Fibroblast of peridontal ligament (primary cell): ENCODE measurements around the gene SUSD1.
"Not testable (repeated sequence)": the region's sequence is repeated elsewhere in the genome, so short reads cannot be mapped to it uniquely, and the experiment has no call there.

Experiments used
- DNase-seq: peaks from one replicate; pipeline ENCODE4 v3.0.0-alpha.2; 2010; ENCODE audit errors: extremely low read depth

The SUSD1 gene

GRCh38 chr9:112173489-112174221, 1.4 kb downstream of the SUSD1 start:
- DNase-seq: no peak

GRCh38 chr9:112170968-112171367, 4.1 kb downstream of the SUSD1 start:
- DNase-seq: no peak

DNA sequence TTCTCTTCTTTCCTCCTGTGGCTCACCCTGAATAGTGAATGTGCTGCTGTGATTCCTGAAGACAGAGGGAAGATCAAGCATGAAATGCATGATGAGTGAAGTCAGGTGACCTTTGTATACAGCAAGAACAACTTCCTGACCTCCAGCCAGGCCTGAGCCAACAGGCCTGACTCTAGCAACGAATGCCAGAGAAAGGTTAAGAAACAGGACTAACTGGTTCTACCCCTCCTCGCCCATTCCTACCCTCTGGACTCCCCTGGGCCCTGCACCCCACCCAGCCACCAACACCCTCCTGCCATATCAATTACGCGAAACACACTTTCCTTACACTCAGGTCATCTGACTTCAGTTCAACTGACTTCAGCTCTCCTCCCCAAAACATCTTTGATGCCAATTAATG, 4.9 kb downstream of the SUSD1 start:
- no peak for DNase-seq

- no peak for DNase-seq
Observed at GRCh38 chr9:112169368-112169767, 5.7 kb downstream of the SUSD1 start.

- no peak for DNase-seq
Observed at GRCh38 chr9:112168197-112168596, 6.9 kb downstream of the SUSD1 start.

- peak; percentile 44 for DNase-seq
Observed at GRCh38 chr9:112166176-112167140, 8.6 kb downstream of the SUSD1 start.

DNA sequence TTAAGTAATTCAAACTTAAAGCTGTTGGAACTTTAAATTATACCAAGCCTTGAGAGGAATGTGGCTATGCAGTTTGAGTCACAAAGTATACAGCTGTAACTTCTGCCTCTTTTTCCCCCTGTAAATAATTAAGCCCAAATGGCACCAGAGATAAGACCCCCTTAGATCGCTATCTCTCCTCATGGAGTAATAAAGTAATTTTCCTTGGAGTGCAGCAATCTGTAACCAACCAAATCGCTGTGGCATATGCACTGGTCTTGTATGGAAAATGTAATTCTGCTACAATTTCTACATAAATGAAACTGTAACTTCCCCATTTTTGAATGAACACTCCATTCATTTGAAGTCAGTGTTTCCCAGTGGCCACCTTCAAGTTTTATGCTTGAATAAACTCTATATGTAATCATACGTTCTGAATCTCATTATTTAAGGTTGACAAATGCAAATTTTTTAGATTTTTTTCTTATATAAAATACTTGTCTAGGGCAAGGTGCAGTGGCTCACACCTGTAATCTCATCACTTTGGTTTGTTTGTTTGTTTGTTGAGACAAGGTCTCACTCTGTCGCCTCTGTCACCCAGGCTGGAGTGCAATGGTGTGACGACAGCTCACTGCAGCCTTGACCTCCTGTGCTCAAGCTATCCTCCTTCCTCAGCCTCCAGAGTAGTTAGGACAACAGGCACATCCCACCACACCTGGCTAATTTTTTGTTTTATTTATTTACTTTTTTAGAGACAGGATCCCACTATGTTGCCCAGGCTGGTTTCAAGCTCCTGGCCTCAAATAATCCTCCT, 12.3 kb downstream of the SUSD1 start:
- no peak for DNase-seq

- DNase-seq: no peak
Observed at GRCh38 chr9:112159781-112160180, 15.3 kb downstream of the SUSD1 start.

DNA sequence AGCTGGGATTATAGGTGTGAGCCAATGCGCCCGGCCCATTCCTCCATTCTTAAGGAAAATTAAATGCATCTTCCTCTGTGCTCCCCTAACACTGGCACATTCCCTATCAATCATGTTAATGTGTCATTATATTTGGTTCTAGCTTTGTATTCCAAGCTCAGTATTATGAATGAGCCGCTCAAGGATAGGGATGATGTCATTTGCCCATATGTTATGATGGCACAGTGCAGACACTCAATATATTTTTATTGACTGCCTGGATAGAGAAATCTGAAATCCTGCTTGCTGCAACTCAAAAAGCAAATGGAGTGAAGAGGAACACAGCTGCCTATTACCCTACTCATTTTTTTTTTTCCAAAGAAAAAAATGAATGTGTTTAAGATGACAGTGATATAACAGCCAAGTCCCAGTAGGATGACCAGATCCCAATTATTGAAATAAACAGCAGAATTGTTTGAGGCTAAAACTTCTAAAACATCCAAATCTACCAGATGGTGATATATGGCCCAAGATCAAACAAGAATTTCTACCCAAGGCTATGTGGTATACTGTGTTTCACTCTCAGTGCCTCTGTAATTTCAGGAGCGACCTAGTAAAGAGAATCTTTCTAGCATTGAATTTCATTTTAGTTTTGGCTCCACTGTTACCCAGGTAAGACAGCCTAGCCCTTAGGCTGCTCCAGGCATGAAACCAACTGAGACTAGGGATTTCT, 16.3 kb downstream of the SUSD1 start:
- no peak for DNase-seq

DNA sequence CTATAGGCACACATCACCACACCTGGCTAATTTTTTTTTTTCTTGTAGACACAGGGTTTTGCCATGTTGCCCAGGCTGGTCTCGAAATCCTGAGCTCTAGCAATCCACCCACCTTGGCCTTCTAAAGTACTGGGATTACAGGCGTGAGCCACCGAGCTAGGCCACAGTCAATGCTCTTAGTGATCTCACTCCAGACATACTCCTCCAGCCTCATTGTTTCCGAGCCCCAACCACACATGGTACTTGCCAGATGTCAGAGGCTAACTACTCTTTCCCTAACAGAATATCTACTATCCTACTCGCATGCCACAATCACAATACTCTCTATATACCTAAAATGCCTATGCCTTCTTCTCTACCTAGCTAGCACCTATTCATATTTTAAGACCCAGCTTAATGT, 17.1 kb downstream of the SUSD1 start:
- no peak for DNase-seq

DNA sequence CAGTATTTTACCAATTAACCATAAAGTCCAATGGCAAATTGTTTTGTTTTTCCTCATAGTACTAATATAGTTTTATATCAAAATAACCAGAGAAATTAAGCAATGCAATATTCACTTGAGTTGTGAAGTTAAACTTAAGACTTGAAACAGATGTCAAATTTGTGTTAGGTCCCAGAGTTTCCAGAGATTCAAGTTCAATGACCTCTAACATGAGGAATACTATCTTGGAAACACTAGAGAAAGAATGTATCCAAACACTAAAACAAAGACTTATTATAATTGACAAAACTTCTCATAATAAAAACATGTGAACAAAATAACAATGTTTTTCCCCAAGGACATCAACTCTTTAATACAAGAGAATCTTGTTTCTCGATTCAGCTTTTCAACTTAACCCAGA, 18.0 kb downstream of the SUSD1 start:
- no peak for DNase-seq

GRCh38 chr9:112149211-112149610, 25.9 kb downstream of the SUSD1 start:
- no peak for DNase-seq

- no peak for DNase-seq
Observed at GRCh38 chr9:112145886-112146285, 29.2 kb downstream of the SUSD1 start.

DNA sequence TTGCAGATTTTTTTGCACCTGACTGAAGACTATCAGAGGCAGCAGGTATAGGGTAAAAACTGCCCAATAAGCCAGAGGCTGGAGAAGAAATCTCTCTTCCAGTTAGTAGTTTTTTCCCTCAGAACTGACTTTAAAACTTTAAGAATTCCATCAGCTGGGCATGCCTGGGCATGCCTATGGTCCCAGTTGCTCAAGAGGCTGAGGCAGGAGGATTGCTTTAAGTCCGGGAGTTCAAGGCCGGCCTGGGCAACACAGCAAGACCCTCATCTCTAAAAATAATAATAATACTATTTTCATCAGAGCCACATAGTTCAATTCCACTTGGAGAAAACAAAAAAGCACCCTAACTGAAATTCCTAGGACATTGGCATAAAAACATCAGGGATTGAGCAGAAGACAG, 30.3 kb downstream of the SUSD1 start:
- DNase-seq: no peak

GRCh38 chr9:112142420-112142819, 32.7 kb downstream of the SUSD1 start:
- DNase-seq: no peak

- DNase-seq: no peak
Observed at GRCh38 chr9:112140936-112141335, 34.2 kb downstream of the SUSD1 start.

DNA sequence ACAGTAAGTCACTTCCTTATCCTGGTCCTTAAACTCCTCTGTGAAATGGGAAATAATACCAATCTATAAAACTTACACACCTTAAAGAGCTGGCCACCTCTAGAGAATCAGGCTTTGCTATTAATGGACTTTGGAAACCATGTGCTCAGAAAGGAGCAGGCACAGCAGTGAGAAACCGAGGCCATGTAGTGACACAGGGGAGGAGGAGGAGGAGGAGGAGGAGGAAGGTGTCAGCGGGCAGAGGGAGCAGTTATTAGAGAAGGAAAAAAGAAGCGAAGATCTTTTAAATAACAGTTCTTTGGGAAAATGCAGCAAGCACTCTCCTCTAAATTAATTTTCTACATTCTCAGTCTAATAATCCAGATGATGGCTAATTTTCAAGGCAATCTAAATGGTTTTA, 38.0 kb downstream of the SUSD1 start:
- no peak for DNase-seq

- no peak for DNase-seq
Observed at GRCh38 chr9:112135706-112136105, 39.4 kb downstream of the SUSD1 start.

GRCh38 chr9:112133806-112134205, 41.3 kb downstream of the SUSD1 start:
- not testable (repeated sequence) for DNase-seq

DNA sequence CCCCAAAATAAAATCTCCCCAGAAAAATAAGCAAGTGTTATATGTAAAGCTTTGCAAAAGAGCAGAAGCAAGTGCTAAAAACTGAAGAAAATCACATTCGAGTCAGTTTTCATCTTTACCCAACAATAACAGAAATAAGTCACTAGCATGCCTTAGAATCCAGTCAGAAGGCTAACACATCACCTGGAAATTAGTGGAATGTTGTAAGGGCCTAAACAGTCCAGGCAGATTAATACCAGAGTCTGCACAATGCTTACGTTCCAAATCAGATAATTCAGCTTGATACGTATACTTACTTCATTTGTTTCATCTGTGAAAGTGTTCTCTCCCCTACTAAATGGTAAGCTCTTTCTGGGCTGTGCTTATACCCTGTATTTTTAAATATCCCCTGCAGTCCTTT, 42.7 kb downstream of the SUSD1 start:
- DNase-seq: no peak

- no peak for DNase-seq
Observed at GRCh38 chr9:112130997-112131396, 44.1 kb downstream of the SUSD1 start.

- DNase-seq: no peak
Observed at GRCh38 chr9:112130347-112130746, 44.8 kb downstream of the SUSD1 start.
